T-cell (primary cell): ENCODE measurements around the gene COX4I1. TPM values are rescaled to one million over a fixed set of nuclear protein-coding genes. Genes with fewer than 3 reads are reported as not detected.

Experiments
- ATAC-seq, 4 experiments: fragments of 200-7000 bp in 3 of 4; fragments of 150-1000 bp in 1 of 4; cut with Tn5 transposase; replicated peaks in 1 of 4; 1 replicate in 3 of 4; 2 replicates in 1 of 4; pipeline ENCODE4 v1.10.0; 2021; ENCODE audit warnings: moderate library complexity in 3 of 4, mild to moderate bottlenecking in 2 of 4, moderate number of reproducible peaks in 1 of 4
- CTCF ChIA-PET, 2 donors: fragments of 300-600 bp; sonication (Branson Sonifier 250); formaldehyde crosslinking; loops; one replicate each; lab custom pipeline; 2022; ENCODE audit warnings: antibody characterized with exemption in 2 of 2; lab: Charles Lee
- POLR2A ChIA-PET, 2 donors: fragments of 300-600 bp; sonication (Branson Sonifier 250); formaldehyde crosslinking; loops; one replicate each; lab custom pipeline; 2022; ENCODE audit warnings: antibody characterized with exemption in 2 of 2; lab: Charles Lee
- DNase-seq, 35 experiments: peaks; one replicate each; pipeline versions ENCODE4 v3.0.0 to v3.0.0-alpha.2; 2013 to 2023
- H3K27ac ChIP-seq: one replicate; pipeline ENCODE4 v1.5.1; 2013; ENCODE audit warnings: low read length
- H3K27me3 ChIP-seq, 2 experiments: replicated peaks in 1 of 2; 1 replicate in 1 of 2; 2 replicates in 1 of 2; pipeline versions ENCODE4 v1.6.1 to v1.7.0; 2013; ENCODE audit warnings: low read length in 1 of 2, mixed read lengths in 1 of 2; ENCODE audit not compliant: control insufficient read depth in 2 of 2, insufficient read depth in 2 of 2; ENCODE audit errors: extremely low read depth in 1 of 2
- H3K36me3 ChIP-seq, 2 donors: 1 replicate in 1 of 2; 2 replicates in 1 of 2; pipeline versions ENCODE4 v1.6.1 to v1.7.0; 2013; ENCODE audit warnings: low read length in 1 of 2; ENCODE audit not compliant: control insufficient read depth in 2 of 2, insufficient read depth in 1 of 2; ENCODE audit errors: extremely low read depth in 1 of 2
- H3K4me1 ChIP-seq, 2 experiments: 1 replicate in 1 of 2; 2 replicates in 1 of 2; pipeline versions ENCODE4 v1.6.1 to v1.7.0; 2013; ENCODE audit warnings: low read length in 2 of 2, mixed read lengths in 1 of 2; ENCODE audit not compliant: insufficient read depth in 2 of 2, control insufficient read depth in 1 of 2; ENCODE audit errors: extremely low read depth in 1 of 2
- H3K4me3 ChIP-seq, 2 donors: 1 replicate in 1 of 2; 2 replicates in 1 of 2; pipeline versions ENCODE4 v1.5.1 to v1.7.0; 2013; ENCODE audit warnings: mild to moderate bottlenecking in 2 of 2, low read length in 1 of 2, moderate library complexity in 1 of 2; ENCODE audit not compliant: control insufficient read depth in 1 of 2; ENCODE audit errors: extremely low read depth in 1 of 2
- H3K9me3 ChIP-seq: 2 replicates; pipeline ENCODE4 v1.7.0; 2013
- H3K27ac Mint-ChIP-seq, 2 donors: one replicate each; pipeline ENCODE4 v1.8.0; 2020 to 2021; ENCODE audit warnings: mild to moderate bottlenecking in 2 of 2, mixed read lengths in 2 of 2
- H3K27me3 Mint-ChIP-seq, 2 donors: one replicate each; pipeline ENCODE4 v1.8.0; 2021 to 2022; ENCODE audit warnings: mixed read lengths in 2 of 2
- H3K36me3 Mint-ChIP-seq: one replicate; pipeline ENCODE4 v1.8.0; 2021; ENCODE audit warnings: mixed read lengths
- H3K4me1 Mint-ChIP-seq, 3 donors: one replicate each; pipeline ENCODE4 v1.8.0; 2020 to 2022; ENCODE audit warnings: mixed read lengths in 3 of 3, mild to moderate bottlenecking in 1 of 3
- H3K4me3 Mint-ChIP-seq, 3 donors: one replicate each; pipeline ENCODE4 v1.8.0; 2020 to 2022; ENCODE audit warnings: mild to moderate bottlenecking in 3 of 3, mixed read lengths in 3 of 3, moderate library complexity in 3 of 3
- H3K9me3 Mint-ChIP-seq, 3 donors: one replicate each; pipeline ENCODE4 v1.8.0; 2020 to 2022; ENCODE audit warnings: mixed read lengths in 3 of 3
- WGBS: methylation state at CpG from one replicate; pipeline ENCODE4 v1.1.5; 2013; ENCODE audit warnings: missing lambda C conversion rate; ENCODE audit not compliant: insufficient coverage; 5-methylcytosine and 5-hydroxymethylcytosine counted together
- total RNA-seq, 35 experiments: library from RNA in 6 of 35; stranded (reverse) in 6 of 35; fragments of 120-200 nt in 1 of 35; gene quantifications; one replicate each; pipeline versions ENCODE4 v1.2.1 to v1.2.4 and lab custom pipeline; 2013 to 2026

The COX4I1 gene
- total RNA-seq, 5 donors from 2014 or later (not counting 1 experiment from before 2014, with no cell fraction given) = 542 to 606 (median 574) TPM

DNA sequence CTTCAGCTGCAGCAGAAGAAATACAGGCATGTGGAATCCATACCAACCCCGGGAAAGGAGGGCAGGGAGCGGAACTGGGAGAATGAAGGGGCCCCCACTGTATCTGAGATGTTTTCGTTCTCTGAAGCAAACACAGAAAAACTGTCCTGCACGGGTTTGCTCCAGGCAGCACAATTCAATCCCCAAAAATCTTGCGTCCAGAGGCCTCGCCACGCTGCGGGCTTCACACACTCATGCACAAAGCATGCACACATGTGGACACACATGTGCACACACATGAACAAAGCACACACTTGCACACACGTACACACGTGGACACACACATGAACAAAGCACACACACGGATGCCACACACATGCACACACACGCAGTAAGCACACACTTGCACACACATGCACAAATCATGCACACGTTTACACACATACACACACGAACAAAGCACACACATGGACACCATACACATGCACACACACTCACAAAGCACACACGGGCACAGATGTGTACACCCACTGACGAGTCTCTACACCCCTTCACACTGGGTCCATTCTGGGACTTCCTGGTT lies 27.3 kb downstream of the COX4I1 start:
- no peak overlapping the region for H3K4me3 ChIP-seq
- ChIA-PET POLR2A (no interaction called here), CTCF (no interaction called here)
- peaks cover 0 to 24% of the 10 kb centered on the region in 2 experiments for H3K27me3 ChIP-seq
- Mint-ChIP-seq H3K4me1 (peaks cover 11 to 12% (median 12%) of the 10 kb centered on the region in 3 donors), H3K27me3 (peaks cover 9 to 29% of the 10 kb centered on the region in 2 donors), H3K4me3 (no peak overlapping the region), H3K36me3 (no peaks in the 10 kb centered on the region), H3K27ac (no peak overlapping the region), H3K9me3 (no peaks in the 10 kb centered on the region)
- H3K4me1 ChIP-seq = peaks cover 0 to 13% of the 10 kb centered on the region in 2 experiments
- no peaks in the 10 kb centered on the region for H3K9me3 ChIP-seq
- no peak overlapping the region for H3K27ac ChIP-seq
- no peaks in the 10 kb centered on the region for H3K36me3 ChIP-seq
- WGBS = 92% methylated on average over 16 of the region's 16 CpGs
- DNase-seq (no peak), ATAC-seq (no peak)

DNA sequence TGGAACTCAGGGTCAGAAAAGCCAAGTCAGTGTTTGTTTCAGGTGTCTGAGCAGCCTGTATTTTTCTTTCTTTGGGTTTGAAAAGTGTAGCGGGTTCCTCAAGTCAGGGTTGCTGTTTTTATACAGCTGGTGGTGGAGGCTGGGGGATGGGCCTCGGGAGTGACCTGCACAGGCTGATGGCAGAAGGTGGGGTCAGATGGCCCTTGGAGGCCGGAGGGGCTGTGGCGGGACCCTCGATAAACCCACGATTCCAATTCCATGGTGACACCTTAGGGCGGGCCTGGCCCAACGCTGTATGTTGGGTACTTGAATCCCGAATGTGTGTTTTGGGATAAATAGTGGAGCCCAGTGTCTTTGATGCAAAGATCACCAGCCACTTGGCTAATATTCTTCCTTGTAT lies 28.7 kb downstream of the COX4I1 start:
- WGBS = 79% methylated on average over 5 of the region's 9 CpGs
- ATAC-seq (no peak), DNase-seq (no peak)
- no peaks in the 10 kb centered on the region for H3K36me3 Mint-ChIP-seq
- POLR2A ChIA-PET = no interaction called here
- no peaks in the 10 kb centered on the region for H3K9me3 ChIP-seq
- peaks cover 20 to 41% of the 10 kb centered on the region in 2 donors for H3K27me3 Mint-ChIP-seq
- H3K4me1 Mint-ChIP-seq = peaks cover 11 to 14% (median 12%) of the 10 kb centered on the region in 3 donors
- no peaks in the 10 kb centered on the region for H3K9me3 Mint-ChIP-seq
- peaks cover 0 to 34% of the 10 kb centered on the region in 2 experiments for H3K27me3 ChIP-seq
- no peak overlapping the region for H3K4me3 ChIP-seq
- no peaks in the 10 kb centered on the region for H3K36me3 ChIP-seq
- no peak overlapping the region for H3K4me3 Mint-ChIP-seq
- H3K27ac Mint-ChIP-seq = no peak overlapping the region
- H3K27ac ChIP-seq = no peak overlapping the region
- peaks cover 0 to 13% of the 10 kb centered on the region in 2 experiments for H3K4me1 ChIP-seq
- CTCF ChIA-PET = no interaction called here

DNA sequence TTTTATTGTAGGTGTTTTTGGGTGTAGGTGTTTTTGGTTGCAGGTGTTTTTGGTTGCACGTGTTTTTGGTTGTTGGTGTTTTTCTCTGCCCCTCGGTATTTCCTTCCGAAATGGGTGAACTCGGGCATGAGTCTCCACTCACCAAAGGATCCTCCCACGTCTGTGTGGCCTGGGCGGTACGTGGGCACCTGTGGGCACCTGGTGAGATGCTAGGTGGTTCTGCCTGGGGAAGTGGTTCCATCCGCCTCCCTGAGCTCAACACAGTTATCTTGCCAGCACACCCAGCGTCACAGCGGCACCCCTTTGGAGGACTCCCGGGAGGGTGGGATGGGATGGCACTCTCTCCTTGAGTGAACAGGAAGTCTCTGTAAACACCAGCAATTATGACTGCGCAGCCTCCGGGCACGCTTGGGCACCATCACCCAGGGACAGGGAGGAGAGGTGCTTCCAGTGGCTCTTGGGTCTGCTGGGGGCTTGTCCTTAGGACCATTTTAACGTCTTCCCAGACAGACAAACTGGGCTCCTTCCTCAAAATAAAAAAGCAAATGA lies 29.8 kb downstream of the COX4I1 start:
- WGBS = 7% methylated on average over 6 of the region's 15 CpGs
- Mint-ChIP-seq H3K27me3 (peaks cover 20 to 42% of the 10 kb centered on the region in 2 donors), H3K27ac (no peak overlapping the region), H3K4me3 (peak overlapping the region in 2 of 3 donors; percentile 39 to 66), H3K36me3 (no peaks in the 10 kb centered on the region), H3K4me1 (peaks cover 11 to 14% (median 12%) of the 10 kb centered on the region in 3 donors), H3K9me3 (no peaks in the 10 kb centered on the region)
- peaks cover 0 to 13% of the 10 kb centered on the region in 2 experiments for H3K4me1 ChIP-seq
- ChIA-PET POLR2A (interaction anchor here in 1 of 2 donors (0.6 kb wide), 1 partner anchor 29 kb away, joined by 4 read pairs; no protein-coding TSS in a partner anchor), CTCF (interaction anchor here in 1 of 2 donors (0.7 kb wide), 1 partner anchor 24 kb away, joined by 3 read pairs; no protein-coding TSS in a partner anchor)
- H3K27me3 ChIP-seq = peaks cover 0 to 38% of the 10 kb centered on the region in 2 experiments
- ATAC-seq (peak in 3 of 4 experiments; percentile 29 to 43 (median 40)), DNase-seq (no peak)
- peak overlapping the region in 1 of 2 donors; percentile 6 for H3K4me3 ChIP-seq
- no peak overlapping the region for H3K27ac ChIP-seq
- no peaks in the 10 kb centered on the region for H3K36me3 ChIP-seq
- no peaks in the 10 kb centered on the region for H3K9me3 ChIP-seq

DNA sequence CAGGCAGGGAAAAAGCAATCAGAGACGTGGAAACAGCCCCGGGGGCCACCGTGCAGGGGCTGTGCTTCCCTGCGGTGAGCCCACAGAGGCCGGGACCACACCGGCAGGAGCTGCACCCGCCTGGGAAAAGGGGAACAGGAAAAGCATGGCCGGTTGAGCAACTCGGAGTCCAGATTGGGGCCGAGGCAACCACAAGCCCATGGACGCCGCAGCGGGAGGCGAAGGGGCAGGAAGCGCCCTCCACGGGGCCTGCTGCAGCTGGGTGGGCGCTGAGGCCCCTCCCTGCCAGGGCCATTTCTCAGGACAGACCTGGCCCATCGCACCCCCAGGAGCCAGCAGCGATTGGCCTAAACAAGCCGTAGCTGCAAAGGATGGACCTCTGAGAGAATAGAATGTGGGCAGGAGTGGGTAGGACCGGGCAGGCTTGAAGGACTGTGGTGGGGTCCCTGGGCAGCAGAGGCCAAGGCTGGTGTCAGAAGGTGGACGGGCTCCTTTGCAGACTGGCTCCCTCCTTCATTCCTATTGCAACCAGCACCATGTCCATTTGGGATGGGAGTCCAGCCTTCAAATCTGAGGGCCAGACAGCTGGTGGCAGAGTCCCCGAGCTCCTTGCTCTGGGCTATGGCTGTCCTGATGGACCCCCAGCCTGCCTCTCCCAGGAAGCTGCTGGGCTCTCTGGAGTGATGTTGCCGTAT lies 30.4 kb downstream of the COX4I1 start:
- Mint-ChIP-seq H3K4me3 (peak overlapping the region in 2 of 3 donors; percentile 39 to 66), H3K36me3 (no peaks in the 10 kb centered on the region), H3K27ac (no peak overlapping the region), H3K4me1 (peaks cover 11 to 14% (median 12%) of the 10 kb centered on the region in 3 donors), H3K27me3 (peaks cover 20 to 42% of the 10 kb centered on the region in 2 donors), H3K9me3 (no peaks in the 10 kb centered on the region)
- CTCF ChIA-PET = interaction anchor here in 1 of 2 donors (0.7 kb wide), 1 partner anchor 23 kb away, joined by 3 read pairs; no protein-coding TSS in a partner anchor
- POLR2A ChIA-PET = no interaction called here
- peak in 1 of 4 experiments; percentile 17 for ATAC-seq
- Histone ChIP-seq H3K9me3 (no peaks in the 10 kb centered on the region), H3K27me3 (peaks cover 0 to 40% of the 10 kb centered on the region in 2 experiments), H3K4me1 (peaks cover 0 to 13% of the 10 kb centered on the region in 2 experiments), H3K36me3 (no peaks in the 10 kb centered on the region), H3K27ac (no peak overlapping the region), H3K4me3 (no peak overlapping the region)
- WGBS = 15% methylated on average over 21 of the region's 24 CpGs
- no peak for DNase-seq

DNA sequence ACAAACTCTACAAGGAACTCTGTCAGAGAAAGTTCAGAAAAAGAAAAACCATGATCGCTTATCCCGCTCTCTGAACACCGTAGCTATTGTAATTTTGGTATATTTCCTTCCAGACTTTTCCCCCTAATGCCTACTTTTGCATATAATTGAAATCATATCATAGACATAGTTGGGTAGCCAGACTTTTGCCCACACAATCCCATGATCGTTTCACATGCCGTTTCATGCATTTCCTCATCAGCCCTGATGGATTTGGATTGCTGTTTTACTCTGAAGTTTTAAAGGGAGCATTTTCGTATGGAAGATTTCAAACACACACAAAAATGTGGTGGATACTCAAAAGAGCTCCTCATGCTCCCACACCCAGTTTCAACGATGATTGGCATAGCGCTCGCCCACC lies 31.3 kb downstream of the COX4I1 start:
- ATAC-seq (no peak), DNase-seq (no peak)
- Mint-ChIP-seq H3K4me1 (peaks cover 11 to 14% (median 12%) of the 10 kb centered on the region in 3 donors), H3K36me3 (no peaks in the 10 kb centered on the region), H3K9me3 (no peaks in the 10 kb centered on the region), H3K27ac (no peak overlapping the region), H3K27me3 (peaks cover 20 to 42% of the 10 kb centered on the region in 2 donors), H3K4me3 (no peak overlapping the region)
- POLR2A ChIA-PET = no interaction called here
- Histone ChIP-seq H3K27ac (no peak overlapping the region), H3K27me3 (peaks cover 0 to 46% of the 10 kb centered on the region in 2 experiments), H3K36me3 (no peaks in the 10 kb centered on the region), H3K4me1 (peaks cover 0 to 13% of the 10 kb centered on the region in 2 experiments), H3K4me3 (no peak overlapping the region), H3K9me3 (no peaks in the 10 kb centered on the region)
- CTCF ChIA-PET = no interaction called here
- 100% methylated on average over 1 of the region's 9 CpGs for WGBS

DNA sequence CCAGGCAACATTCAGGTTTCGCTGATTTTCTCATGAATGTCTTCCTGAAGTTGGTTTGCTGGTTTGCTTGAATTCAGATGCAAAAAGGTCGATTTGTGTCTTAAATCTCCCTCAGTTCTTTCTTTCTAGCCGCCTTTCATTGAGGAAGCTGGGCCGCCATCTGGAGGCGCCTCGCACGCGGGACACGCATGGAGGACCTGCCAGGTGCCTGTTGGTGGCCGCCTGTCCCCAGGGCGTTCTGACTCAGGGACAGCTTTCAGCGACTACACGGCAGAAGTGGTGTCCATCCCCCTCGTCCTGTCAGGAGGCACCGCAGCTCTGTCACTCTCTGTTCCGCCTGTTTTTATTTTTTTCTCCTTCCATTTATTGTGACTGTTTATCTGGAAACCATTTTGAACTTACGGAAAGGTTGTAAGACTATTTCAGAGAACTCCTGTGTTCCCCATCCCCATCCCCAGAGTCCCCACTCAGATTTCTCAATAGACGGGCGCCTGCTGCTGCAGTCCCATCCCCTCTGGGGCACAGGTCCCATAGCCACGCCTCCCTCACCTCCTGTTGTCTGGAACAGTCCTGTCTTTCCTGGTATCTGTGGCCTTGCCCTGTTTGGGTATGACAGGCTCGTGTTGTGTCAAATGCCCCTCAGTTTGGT lies 33.2 kb downstream of the COX4I1 start:
- H3K9me3 ChIP-seq = no peaks in the 10 kb centered on the region
- Mint-ChIP-seq H3K36me3 (no peaks in the 10 kb centered on the region), H3K4me1 (peaks cover 11 to 14% (median 12%) of the 10 kb centered on the region in 3 donors), H3K4me3 (no peak overlapping the region), H3K27me3 (peaks cover 25 to 48% of the 10 kb centered on the region in 2 donors), H3K9me3 (no peaks in the 10 kb centered on the region), H3K27ac (peak overlapping the region in 1 of 2 donors; percentile 38)
- ChIA-PET POLR2A (no interaction called here), CTCF (no interaction called here)
- H3K36me3 ChIP-seq = no peaks in the 10 kb centered on the region
- H3K4me3 ChIP-seq = no peak overlapping the region
- no peak for DNase-seq
- peaks cover 0 to 62% of the 10 kb centered on the region in 2 experiments for H3K27me3 ChIP-seq
- H3K4me1 ChIP-seq = peaks cover 0 to 13% of the 10 kb centered on the region in 2 experiments
- no peak for ATAC-seq
- no peak overlapping the region for H3K27ac ChIP-seq
- 87% methylated on average over 19 of the region's 21 CpGs for WGBS
